ENCODE measurements around the gene HSD11B2.

GRCh38 chr16:67437513-67437912 lies 6.6 kb downstream of the HSD11B2 start:
- TF ChIP-seq POLR2AphosphoS5 (IDR thresholded peaks at IDR 0.05; ENCODE audit: low read depth, low read length) (no peak), SIN3A (IDR thresholded peaks at IDR 0.05; ENCODE audit: borderline replicate concordance, insufficient read depth, low read length) (no peak), REST (IDR thresholded peaks at IDR 0.05; ENCODE audit: insufficient read depth in 1 of 2, low read depth in 2 of 2, low read length in 2 of 2) (no peak), TAF1 (IDR thresholded peaks at IDR 0.05; ENCODE audit: borderline replicate concordance, insufficient read depth, low read length) (no peak), FOXP2 (optimal IDR thresholded peaks at IDR 0.05; ENCODE audit: borderline replicate concordance, extremely low read depth, extremely low read length, insufficient read depth) (no peak)

All from PFSK-1 (cell line).